ENCODE measurements around the gene LAPTM4A. TPM values are rescaled to one million over a fixed set of nuclear protein-coding genes. Genes with fewer than 3 reads are reported as not detected.

Gene LAPTM4A
- total and polyA plus RNA-seq, 2 of the 4 experiments (the other 2 are of a cell fraction): 97.7 to 401 TPM

DNA sequence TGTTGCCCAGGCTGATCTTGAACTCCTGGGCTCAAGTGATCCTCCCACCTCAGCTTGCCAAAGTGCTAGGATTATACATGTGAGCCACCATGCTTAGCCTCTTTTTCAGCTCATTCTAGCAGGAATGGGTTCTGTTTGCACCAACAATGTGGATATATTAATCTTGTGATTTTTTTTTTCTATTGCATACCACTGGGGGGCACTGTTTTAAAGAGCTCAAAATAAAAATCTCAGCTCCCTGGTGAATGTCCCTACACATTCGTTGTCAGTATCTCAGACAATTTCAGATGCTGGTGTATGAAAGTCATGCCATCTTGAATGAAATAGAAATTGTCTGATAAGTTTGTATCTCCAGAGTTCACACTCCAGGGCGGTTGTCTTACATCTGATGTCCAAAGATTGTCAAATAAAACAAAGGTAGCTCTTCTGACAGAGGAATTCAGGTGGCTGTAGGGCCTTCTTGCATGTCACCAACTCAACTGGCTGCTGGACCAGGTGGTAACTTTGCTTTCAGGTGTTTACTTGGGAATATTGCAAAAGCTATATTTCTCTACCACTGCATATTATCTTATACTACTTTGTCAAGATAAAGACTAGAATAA, 35.8 kb downstream of the LAPTM4A start:
- Histone ChIP-seq H3K9ac (ENCODE audit: low read depth, low read length) (no peak overlapping the region), H3K27me3 (ENCODE audit: control insufficient read depth, insufficient read depth, low read length) (peaks cover 13% of the 10 kb centered on the region), H3K4ac (ENCODE audit: low read depth, low read length) (no peak overlapping the region), H3K18ac (ENCODE audit: low read depth, low read length) (no peak overlapping the region), H3K36me3 (ENCODE audit: control insufficient read depth, insufficient read depth, low read length) (no peaks in the 10 kb centered on the region), H4K8ac (ENCODE audit: low read depth in 2 of 2, low read length in 2 of 2) (no peak overlapping the region), H4K20me1 (ENCODE audit: insufficient read depth, low read length) (no peaks in the 10 kb centered on the region), H2BK120ac (ENCODE audit: low read depth, low read length) (no peak overlapping the region; the same call in 1 of the 2 replicates), H3K56ac (ENCODE audit: extremely low read depth, insufficient read depth, low read length) (no peak overlapping the region), H3K4me3 (ENCODE audit: insufficient read depth, low read depth, low read length) (no peak overlapping the region), H3K9me3 (ENCODE audit: control insufficient read depth, insufficient read depth, low read length) (no peaks in the 10 kb centered on the region; the same call in 1 of the 2 replicates), H2BK5ac (ENCODE audit: low read depth, low read length, poor library complexity, severe bottlenecking) (no peak overlapping the region), H4K91ac (ENCODE audit: insufficient read depth, low read depth, low read length) (no peak overlapping the region), H4K5ac (ENCODE audit: low read depth, low read length) (no peak overlapping the region), H3K4me1 (ENCODE audit: control insufficient read depth, insufficient read depth, low read length) (peaks cover 3% of the 10 kb centered on the region), H2BK20ac (ENCODE audit: low read depth, low read length) (peak overlapping the region; percentile 23; the same call in 1 of the 2 replicates), H3K14ac (replicated peaks; ENCODE audit: low read depth, low read length) (no peak overlapping the region), H3K27ac (ENCODE audit: insufficient read depth, low read length) (no peak overlapping the region), H2AK5ac (ENCODE audit: low read depth, low read length) (no peak overlapping the region), H3K4me2 (ENCODE audit: low read depth, low read length) (no peak overlapping the region), H2AFZ (replicated peaks; ENCODE audit: low read length, poor library complexity) (no peak overlapping the region), H3K23ac (ENCODE audit: low read depth, low read length) (no peak overlapping the region), H3K79me1 (ENCODE audit: low read depth in 1 of 2, low read length in 2 of 2) (no peaks in the 10 kb centered on the region), H2AK9ac (replicated peaks; ENCODE audit: low read depth, low read length, poor library complexity) (no peak overlapping the region), H3K9me1 (ENCODE audit: insufficient read depth, low read length) (peaks cover 3% of the 10 kb centered on the region; the same call in 1 of the 2 replicates), H2BK15ac (ENCODE audit: low read depth, low read length) (no peak overlapping the region)
- dilution Hi-C loops (cut with HindIII; ENCODE audit: low sequenced_read_pairs, unreplicated experiment) (no loop called here), intact Hi-C loops (cut with micrococcal nuclease) (loop anchor here (1.0 kb wide), 3 partner anchors 59 to 83 kb away; no protein-coding TSS in a partner anchor), in situ Hi-C loops (cut with MboI; ENCODE audit: low sequenced_read_pairs) (no loop called here)
- ChIA-PET POLR2A (ENCODE audit: unreplicated experiment) (no interaction called here), CTCF (interaction anchor here (0.6 to 2.2 kb wide), 27 partner anchors 9 to 320 kb away, joined by 3 to 26 read pairs (median 4); partner anchors contain the start of gene WDR35)
- WGBS, 2 experiments (ENCODE audit: extremely low coverage in 2 of 2, insufficient read length in 1 of 2): no CpG with 5 or more reads among the region's 2 CpGs
- TF ChIP-seq MAFK (IDR thresholded peaks at IDR 0.05; ENCODE audit: low read depth, low read length) (no peak), SMC3 (IDR thresholded peaks at IDR 0.05; ENCODE audit: low read depth, low read length) (peak; percentile 70), MAZ (IDR thresholded peaks at IDR 0.05; ENCODE audit: borderline replicate concordance, low read depth, low read length) (no peak), RAD21 (IDR thresholded peaks at IDR 0.05; ENCODE audit: low read length) (peak; percentile 68), POLR2A (IDR thresholded peaks at IDR 0.05; ENCODE audit: low read depth, low read length) (no peak), BHLHE40 (IDR thresholded peaks at IDR 0.05; ENCODE audit: low read depth, low read length) (no peak), CEBPB (IDR thresholded peaks at IDR 0.05; ENCODE audit: low read depth, low read length) (no peak), NFE2L2 (IDR thresholded peaks at IDR 0.05; ENCODE audit: low read depth, low read length) (no peak), RCOR1 (IDR thresholded peaks at IDR 0.05; ENCODE audit: insufficient replicate concordance, low read length) (no peak)
- TF ChIP-seq, protein P1, sequence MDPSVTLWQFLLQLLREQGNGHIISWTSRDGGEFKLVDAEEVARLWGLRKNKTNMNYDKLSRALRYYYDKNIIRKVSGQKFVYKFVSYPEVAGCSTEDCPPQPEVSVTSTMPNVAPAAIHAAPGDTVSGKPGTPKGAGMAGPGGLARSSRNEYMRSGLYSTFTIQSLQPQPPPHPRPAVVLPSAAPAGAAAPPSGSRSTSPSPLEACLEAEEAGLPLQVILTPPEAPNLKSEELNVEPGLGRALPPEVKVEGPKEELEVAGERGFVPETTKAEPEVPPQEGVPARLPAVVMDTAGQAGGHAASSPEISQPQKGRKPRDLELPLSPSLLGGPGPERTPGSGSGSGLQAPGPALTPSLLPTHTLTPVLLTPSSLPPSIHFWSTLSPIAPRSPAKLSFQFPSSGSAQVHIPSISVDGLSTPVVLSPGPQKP (IDR thresholded peaks at IDR 0.05; ENCODE audit: borderline replicate concordance, low read depth, low read length): no peak
- TF ChIP-seq, protein P2, sequence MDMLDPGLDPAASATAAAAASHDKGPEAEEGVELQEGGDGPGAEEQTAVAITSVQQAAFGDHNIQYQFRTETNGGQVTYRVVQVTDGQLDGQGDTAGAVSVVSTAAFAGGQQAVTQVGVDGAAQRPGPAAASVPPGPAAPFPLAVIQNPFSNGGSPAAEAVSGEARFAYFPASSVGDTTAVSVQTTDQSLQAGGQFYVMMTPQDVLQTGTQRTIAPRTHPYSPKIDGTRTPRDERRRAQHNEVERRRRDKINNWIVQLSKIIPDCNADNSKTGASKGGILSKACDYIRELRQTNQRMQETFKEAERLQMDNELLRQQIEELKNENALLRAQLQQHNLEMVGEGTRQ (IDR thresholded peaks at IDR 0.05; ENCODE audit: low read depth, low read length): no peak
- TF ChIP-seq, protein P3, sequence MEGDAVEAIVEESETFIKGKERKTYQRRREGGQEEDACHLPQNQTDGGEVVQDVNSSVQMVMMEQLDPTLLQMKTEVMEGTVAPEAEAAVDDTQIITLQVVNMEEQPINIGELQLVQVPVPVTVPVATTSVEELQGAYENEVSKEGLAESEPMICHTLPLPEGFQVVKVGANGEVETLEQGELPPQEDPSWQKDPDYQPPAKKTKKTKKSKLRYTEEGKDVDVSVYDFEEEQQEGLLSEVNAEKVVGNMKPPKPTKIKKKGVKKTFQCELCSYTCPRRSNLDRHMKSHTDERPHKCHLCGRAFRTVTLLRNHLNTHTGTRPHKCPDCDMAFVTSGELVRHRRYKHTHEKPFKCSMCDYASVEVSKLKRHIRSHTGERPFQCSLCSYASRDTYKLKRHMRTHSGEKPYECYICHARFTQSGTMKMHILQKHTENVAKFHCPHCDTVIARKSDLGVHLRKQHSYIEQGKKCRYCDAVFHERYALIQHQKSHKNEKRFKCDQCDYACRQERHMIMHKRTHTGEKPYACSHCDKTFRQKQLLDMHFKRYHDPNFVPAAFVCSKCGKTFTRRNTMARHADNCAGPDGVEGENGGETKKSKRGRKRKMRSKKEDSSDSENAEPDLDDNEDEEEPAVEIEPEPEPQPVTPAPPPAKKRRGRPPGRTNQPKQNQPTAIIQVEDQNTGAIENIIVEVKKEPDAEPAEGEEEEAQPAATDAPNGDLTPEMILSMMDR (conservative IDR thresholded peaks at IDR 0.05; ENCODE audit: low read depth, low read length): peak; percentile 74
- ATAC-seq (ENCODE audit: low read depth): peak; percentile 27; the same call in 1 of the 2 replicates
- BruUV-seq (replicated peaks): no TSS peak
- DNase-seq: peak; percentile 65
